ENCODE data around the gene ATM. TPM values are rescaled to one million over a fixed set of nuclear protein-coding genes. Genes with fewer than 3 reads are reported as not detected.

Gene ATM
- total and polyA plus RNA-seq, 10 of the 15 experiments (the other 5 are each of a cell fraction or from before 2014, with no cell fraction given), result 10.0 to 91.5 (median 40.2) TPM

DNA sequence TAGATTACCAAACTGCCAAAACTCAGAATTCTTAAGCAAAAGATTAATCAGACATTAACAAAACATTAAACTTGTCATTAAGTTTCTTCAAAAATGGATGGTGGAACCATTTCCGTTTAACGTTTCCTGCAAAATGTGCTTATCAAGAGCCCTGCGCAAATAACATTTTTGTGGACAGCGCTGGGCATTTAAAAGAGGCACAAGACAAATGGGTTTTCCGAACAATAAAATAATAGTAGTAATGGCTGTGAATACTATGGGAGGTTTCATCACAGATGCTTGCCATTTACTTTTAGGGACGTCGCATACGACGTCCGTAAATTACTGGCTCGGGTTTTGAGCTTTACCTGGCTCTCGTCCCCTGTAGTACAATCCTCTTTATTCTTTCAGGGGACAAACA is 1.5 kb upstream of the ATM start:
- H3K9ac ChIP-seq (ENCODE audit: control insufficient read depth, insufficient read depth, low read length), result peak overlapping the region; percentile 99
- DNase-seq (ENCODE audit: low read depth, low spot score) (no peak), FAIRE-seq (no peak), ATAC-seq (no peak)
- WGBS (ENCODE audit: insufficient coverage, insufficient replicate concordance, low lambda C conversion rate, missing lambda C conversion rate), result 2% methylated on average over 12 of the region's 12 CpGs
- BruUV-seq (replicated peaks), result no TSS peak
- ChIA-PET POLR2A (interaction anchor here (1.0 to 2.5 kb wide), 7 partner anchors 15 to 445 kb away, joined by 3 to 20 read pairs (median 4); no protein-coding TSS in a partner anchor), SMC1A (ENCODE audit: uncharacterized antibody, unreplicated experiment) (interaction anchor here (1.0 to 7.9 kb wide), 10 partner anchors 15 to 425 kb away, joined by 3 to 112 read pairs (median 5); no protein-coding TSS in a partner anchor), CTCF (interaction anchor here (0.6 to 4.1 kb wide), 13 partner anchors 8 to 426 kb away, joined by 3 to 33 read pairs (median 4); no protein-coding TSS in a partner anchor), RAD21 (ENCODE audit: unreplicated experiment) (interaction anchor here (0.7 to 7.0 kb wide), 11 partner anchors 8 to 427 kb away, joined by 3 to 82 read pairs (median 5); partner anchors contain the start of genes ACAT1 and CUL5)
- H3K36me3 ChIP-seq (ENCODE audit: control insufficient read depth in 2 of 2, insufficient read depth in 2 of 2, low read length in 1 of 2), result peaks cover 0 to 9% of the 10 kb centered on the region in 2 experiments; a peak in 2 of 4 replicates
- H3K4me1 ChIP-seq (ENCODE audit: control insufficient read depth, insufficient read depth, low read length), result peaks cover 14% of the 10 kb centered on the region
- peak overlapping the region; percentile 97 for H3K4me3 ChIP-seq
- in situ Hi-C loops (cut with MboI), result no loop called here
- peaks cover 91% of the 10 kb centered on the region for H3K79me2 ChIP-seq (ENCODE audit: control insufficient read depth, insufficient read depth, low read length)
- no peaks in the 10 kb centered on the region for H3K27me3 ChIP-seq (replicated peaks in 1 of 2; ENCODE audit: control insufficient read depth in 2 of 2, insufficient read depth in 2 of 2, low read length in 1 of 2)
- peaks cover 2% of the 10 kb centered on the region; the same call in 2 of the 3 replicates for H3K9me3 ChIP-seq (replicated peaks; ENCODE audit: control insufficient read depth, insufficient read depth, low read length)
- H3K27ac ChIP-seq (ENCODE audit: control insufficient read depth, insufficient read depth), result peak overlapping the region; percentile 97
- TF ChIP-seq, protein P1, sequence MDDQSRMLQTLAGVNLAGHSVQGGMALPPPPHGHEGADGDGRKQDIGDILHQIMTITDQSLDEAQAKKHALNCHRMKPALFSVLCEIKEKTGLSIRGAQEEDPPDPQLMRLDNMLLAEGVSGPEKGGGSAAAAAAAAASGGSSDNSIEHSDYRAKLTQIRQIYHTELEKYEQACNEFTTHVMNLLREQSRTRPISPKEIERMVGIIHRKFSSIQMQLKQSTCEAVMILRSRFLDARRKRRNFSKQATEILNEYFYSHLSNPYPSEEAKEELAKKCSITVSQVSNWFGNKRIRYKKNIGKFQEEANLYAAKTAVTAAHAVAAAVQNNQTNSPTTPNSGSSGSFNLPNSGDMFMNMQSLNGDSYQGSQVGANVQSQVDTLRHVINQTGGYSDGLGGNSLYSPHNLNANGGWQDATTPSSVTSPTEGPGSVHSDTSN (IDR thresholded peaks at IDR 0.05; ENCODE audit: insufficient replicate concordance, low read depth, low read length), result no peak
- TF ChIP-seq EED (IDR thresholded peaks at IDR 0.05; ENCODE audit: low read depth) (no peak), CREM (IDR thresholded peaks at IDR 0.05; ENCODE audit: low read depth) (no peak), IKZF2 (IDR thresholded peaks at IDR 0.05) (no peak), MTA3 (IDR thresholded peaks at IDR 0.05; ENCODE audit: borderline replicate concordance, low read length) (no peak), CEBPB (IDR thresholded peaks at IDR 0.05; ENCODE audit: borderline replicate concordance in 1 of 2, low read depth in 2 of 2, low read length in 2 of 2) (no peak), RB1 (IDR thresholded peaks at IDR 0.05; ENCODE audit: borderline replicate concordance) (no peak), SREBF2 (IDR thresholded peaks at IDR 0.05; ENCODE audit: low read length) (no peak), ZNF24 (IDR thresholded peaks at IDR 0.05) (no peak)
- TF ChIP-seq, protein P2, sequence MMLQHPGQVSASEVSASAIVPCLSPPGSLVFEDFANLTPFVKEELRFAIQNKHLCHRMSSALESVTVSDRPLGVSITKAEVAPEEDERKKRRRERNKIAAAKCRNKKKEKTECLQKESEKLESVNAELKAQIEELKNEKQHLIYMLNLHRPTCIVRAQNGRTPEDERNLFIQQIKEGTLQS (IDR thresholded peaks at IDR 0.05; ENCODE audit: borderline replicate concordance, extremely low read depth, low read depth, low read length), result no peak
- intact Hi-C loops (cut with micrococcal nuclease; ENCODE audit: unreplicated experiment), result loop anchor here (5.0 to 10.0 kb wide), 3 partner anchors 243 to 441 kb away; partner anchors contain the start of genes C11orf65 and POGLUT3
- peak overlapping the region; percentile 94 for H3K4me2 ChIP-seq (ENCODE audit: control insufficient read depth, insufficient read depth)
- H2AFZ ChIP-seq (ENCODE audit: control insufficient read depth, low read depth, low read length), result no peak overlapping the region; the same call in 1 of the 2 replicates
- H4K20me1 ChIP-seq (ENCODE audit: control insufficient read depth, insufficient read depth), result no peaks in the 10 kb centered on the region

Measured in GM12878 (cell line).